ENCODE data around the gene EDN2. TPM values are rescaled to one million over a fixed set of nuclear protein-coding genes. Genes with fewer than 3 reads are reported as not detected.

The EDN2 gene
- total RNA-seq, 1 experiment from 2014 or later = 0.24 TPM

DNA sequence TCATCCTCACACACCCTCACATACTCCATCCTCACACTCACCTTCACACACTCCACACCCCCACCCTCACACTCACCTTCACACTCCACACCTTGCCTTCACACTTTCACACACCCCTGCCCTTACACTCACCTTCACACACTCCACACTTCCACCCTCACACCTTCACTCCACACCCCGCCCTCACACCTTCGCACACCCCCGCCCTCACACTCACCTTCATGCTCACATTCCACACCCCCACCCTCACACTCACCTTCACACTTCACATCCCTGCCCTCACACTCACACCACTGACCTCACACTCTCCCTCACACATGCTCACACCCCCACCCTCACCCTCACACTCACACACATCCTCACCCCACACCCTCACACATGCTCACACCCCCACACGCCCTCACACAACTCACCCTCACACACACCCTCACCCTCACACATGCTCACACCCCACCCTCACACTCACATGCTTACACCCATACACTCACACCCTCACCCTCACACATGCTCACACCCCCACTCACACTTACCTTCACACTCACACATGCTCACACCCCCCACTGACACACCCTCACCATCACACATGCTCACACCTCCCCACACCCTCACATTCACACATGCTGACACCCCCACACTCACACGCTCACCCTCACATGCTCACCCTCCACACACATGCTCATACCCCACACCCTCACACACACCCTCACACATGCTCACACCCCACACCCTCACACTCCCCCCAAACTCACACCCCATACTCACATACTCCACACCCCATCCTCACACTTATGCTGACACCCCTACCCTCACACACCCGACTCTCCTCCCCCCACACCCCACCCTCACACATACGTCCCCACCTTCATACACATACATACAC is 44.5 kb upstream of the EDN2 start:
- Histone ChIP-seq H2BK120ac (ENCODE audit: low read depth, low read length, poor library complexity, severe bottlenecking) (no peak overlapping the region), H2AK5ac (ENCODE audit: insufficient read length, low read length) (no peak overlapping the region), H2AFZ (ENCODE audit: low read length) (no peak overlapping the region), H3K23ac (ENCODE audit: insufficient read length, low read depth, low read length) (no peak overlapping the region), H3K4me1 (ENCODE audit: insufficient read depth, low read length) (no peaks in the 10 kb centered on the region), H3K14ac (ENCODE audit: insufficient read depth, low read length) (no peak overlapping the region), H3K23me2 (ENCODE audit: insufficient read length, low read depth, low read length, poor library complexity, severe bottlenecking) (no peaks in the 10 kb centered on the region), H3K79me2 (ENCODE audit: insufficient read depth, low read length) (no peaks in the 10 kb centered on the region), H3K27me3 (ENCODE audit: insufficient read depth, low read length) (no peaks in the 10 kb centered on the region), H3K4me2 (ENCODE audit: insufficient read depth, insufficient read length, low read length) (no peak overlapping the region), H2BK12ac (ENCODE audit: insufficient read length, low read depth, low read length) (no peak overlapping the region), H3K27ac (ENCODE audit: insufficient read length, low read depth, low read length) (no peak overlapping the region), H4K20me1 (ENCODE audit: control insufficient read depth, insufficient read depth, insufficient read length) (no peaks in the 10 kb centered on the region), H4K8ac (replicated peaks; ENCODE audit: insufficient read length, low read depth, low read length) (no peak overlapping the region), H4K5ac (ENCODE audit: insufficient read length, low read depth, low read length) (no peak overlapping the region), H2BK5ac (ENCODE audit: insufficient read length, low read length) (no peak overlapping the region), H2BK20ac (ENCODE audit: low read depth, low read length, poor library complexity, severe bottlenecking) (no peak overlapping the region), H3K18ac (ENCODE audit: insufficient read length, low read depth, low read length) (no peak overlapping the region), H3K79me1 (ENCODE audit: insufficient read depth, low read depth, low read length, poor library complexity, severe bottlenecking) (no peaks in the 10 kb centered on the region), H3K56ac (ENCODE audit: insufficient read length, low read depth, low read length) (no peak overlapping the region), H3T11ph (ENCODE audit: low read length) (no peak overlapping the region), H4K91ac (ENCODE audit: insufficient read length, low read depth, low read length) (no peak overlapping the region), H2BK15ac (ENCODE audit: low read depth, low read length) (no peak overlapping the region), H3K9me3 (ENCODE audit: control insufficient read depth, low read depth, low read length) (no peaks in the 10 kb centered on the region), H3K4ac (ENCODE audit: low read depth, low read length) (no peak overlapping the region), H3K9ac (ENCODE audit: extremely low read depth, insufficient read length, low read length) (no peak overlapping the region)
- no peak overlapping the region for H3K27ac Mint-ChIP-seq
- TF ChIP-seq, protein P1, sequence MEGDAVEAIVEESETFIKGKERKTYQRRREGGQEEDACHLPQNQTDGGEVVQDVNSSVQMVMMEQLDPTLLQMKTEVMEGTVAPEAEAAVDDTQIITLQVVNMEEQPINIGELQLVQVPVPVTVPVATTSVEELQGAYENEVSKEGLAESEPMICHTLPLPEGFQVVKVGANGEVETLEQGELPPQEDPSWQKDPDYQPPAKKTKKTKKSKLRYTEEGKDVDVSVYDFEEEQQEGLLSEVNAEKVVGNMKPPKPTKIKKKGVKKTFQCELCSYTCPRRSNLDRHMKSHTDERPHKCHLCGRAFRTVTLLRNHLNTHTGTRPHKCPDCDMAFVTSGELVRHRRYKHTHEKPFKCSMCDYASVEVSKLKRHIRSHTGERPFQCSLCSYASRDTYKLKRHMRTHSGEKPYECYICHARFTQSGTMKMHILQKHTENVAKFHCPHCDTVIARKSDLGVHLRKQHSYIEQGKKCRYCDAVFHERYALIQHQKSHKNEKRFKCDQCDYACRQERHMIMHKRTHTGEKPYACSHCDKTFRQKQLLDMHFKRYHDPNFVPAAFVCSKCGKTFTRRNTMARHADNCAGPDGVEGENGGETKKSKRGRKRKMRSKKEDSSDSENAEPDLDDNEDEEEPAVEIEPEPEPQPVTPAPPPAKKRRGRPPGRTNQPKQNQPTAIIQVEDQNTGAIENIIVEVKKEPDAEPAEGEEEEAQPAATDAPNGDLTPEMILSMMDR (conservative IDR thresholded peaks at IDR 0.05) = no peak
- DNase-seq = no peak
- WGBS (ENCODE audit: extremely low coverage, insufficient read length, low lambda C conversion rate) = 95% methylated on average over 6 of the region's 7 CpGs
- peaks cover 0 to 5% (median 2%) of the 10 kb centered on the region in 3 experiments; a peak in 2 of 7 replicates for H3K36me3 Mint-ChIP-seq (ENCODE audit: insufficient read depth in 1 of 3, low read depth in 3 of 3)
- H3K9me3 Mint-ChIP-seq = peaks cover 22 to 35% of the 10 kb centered on the region in 2 experiments; a peak in 4 of 5 replicates
- peaks cover 18% of the 10 kb centered on the region for H3K27me3 Mint-ChIP-seq (ENCODE audit: low read depth)
- peaks cover 0 to 3% of the 10 kb centered on the region in 2 experiments; a peak in 2 of 4 replicates for H3K4me1 Mint-ChIP-seq
- no peak overlapping the region for H3K4me3 Mint-ChIP-seq

Data from H9 (cell line).